H9 (cell line): Measurements from ENCODE around the gene PFN3. TPM values are rescaled to one million over a fixed set of nuclear protein-coding genes. Genes with fewer than 3 reads are reported as not detected.

Source experiments
- DNase-seq: peaks from one replicate; pipeline ENCODE4 v3.0.0-alpha.2; 2017
- H2AFZ ChIP-seq: one replicate; pipeline ENCODE4 v1.6.1; 2013; ENCODE audit warnings: mild to moderate bottlenecking, low read length, control low read depth, moderate library complexity
- H2AK5ac ChIP-seq: 2 replicates; pipeline ENCODE4 v1.6.1; 2013; ENCODE audit warnings: low read length, control low read depth, mixed read lengths; ENCODE audit not compliant: insufficient read length
- H2BK120ac ChIP-seq: one replicate; pipeline ENCODE4 v1.6.1; 2013; ENCODE audit warnings: low read depth, mild to moderate bottlenecking, low read length, control low read depth, inconsistent platforms; ENCODE audit not compliant: poor library complexity, severe bottlenecking
- H2BK12ac ChIP-seq: 2 replicates; pipeline ENCODE4 v1.6.1; 2013; ENCODE audit warnings: low read length, control low read depth, mixed read lengths, low read depth; ENCODE audit not compliant: insufficient read length
- H2BK15ac ChIP-seq: 2 replicates; pipeline ENCODE4 v1.6.1; 2013; ENCODE audit warnings: low read depth, low read length, control low read depth
- H2BK20ac ChIP-seq: one replicate; pipeline ENCODE4 v1.6.1; 2013; ENCODE audit warnings: low read depth, mild to moderate bottlenecking, low read length, control low read depth, inconsistent platforms; ENCODE audit not compliant: poor library complexity, severe bottlenecking
- H2BK5ac ChIP-seq: 2 replicates; pipeline ENCODE4 v1.6.1; 2013; ENCODE audit warnings: low read length, control low read depth, mixed read lengths; ENCODE audit not compliant: insufficient read length
- H3K14ac ChIP-seq: 2 replicates; pipeline ENCODE4 v1.6.1; 2013; ENCODE audit warnings: low read length, control low read depth; ENCODE audit not compliant: insufficient read depth
- H3K18ac ChIP-seq: 2 replicates; pipeline ENCODE4 v1.6.1; 2013; ENCODE audit warnings: low read depth, mild to moderate bottlenecking, mixed read lengths, low read length, control low read depth; ENCODE audit not compliant: insufficient read length
- H3K23ac ChIP-seq: 2 replicates; pipeline ENCODE4 v1.6.1; 2013; ENCODE audit warnings: low read length, control low read depth, mixed read lengths, low read depth; ENCODE audit not compliant: insufficient read length
- H3K23me2 ChIP-seq: 2 replicates; pipeline ENCODE4 v1.6.1; 2013; ENCODE audit warnings: low read depth, mild to moderate bottlenecking, mixed read lengths, low read length, control low read depth; ENCODE audit not compliant: insufficient read length, poor library complexity, severe bottlenecking
- H3K27ac ChIP-seq: 2 replicates; pipeline ENCODE4 v1.5.1; 2013; ENCODE audit warnings: low read length, control low read depth, mixed read lengths, low read depth; ENCODE audit not compliant: insufficient read length
- H3K27me3 ChIP-seq: 2 replicates; pipeline ENCODE4 v1.6.1; 2013; ENCODE audit warnings: low read length, control low read depth, inconsistent platforms; ENCODE audit not compliant: insufficient read depth
- H3K4ac ChIP-seq: 2 replicates; pipeline ENCODE4 v1.6.1; 2013; ENCODE audit warnings: low read depth, mild to moderate bottlenecking, control low read depth, inconsistent platforms, low read length, moderate library complexity
- H3K4me1 ChIP-seq: 2 replicates; pipeline ENCODE4 v1.6.1; 2013; ENCODE audit warnings: low read length, control low read depth, inconsistent platforms; ENCODE audit not compliant: insufficient read depth
- H3K4me2 ChIP-seq: 2 replicates; pipeline ENCODE4 v1.6.1; 2013; ENCODE audit warnings: low read length, control low read depth, mixed read lengths; ENCODE audit not compliant: insufficient read length, insufficient read depth
- H3K56ac ChIP-seq: 2 replicates; pipeline ENCODE4 v1.6.1; 2013; ENCODE audit warnings: low read depth, mild to moderate bottlenecking, mixed read lengths, low read length, control low read depth; ENCODE audit not compliant: insufficient read length
- H3K79me1 ChIP-seq: 2 replicates; pipeline ENCODE4 v1.6.1; 2013; ENCODE audit warnings: low read depth, mild to moderate bottlenecking, moderate library complexity, low read length, control low read depth, inconsistent platforms; ENCODE audit not compliant: insufficient read depth, poor library complexity, severe bottlenecking
- H3K79me2 ChIP-seq: 2 replicates; pipeline ENCODE4 v1.6.1; 2013; ENCODE audit warnings: low read length, control low read depth, inconsistent platforms; ENCODE audit not compliant: insufficient read depth
- H3K9ac ChIP-seq: 2 replicates; pipeline ENCODE4 v1.6.1; 2013; ENCODE audit warnings: low read length, control low read depth, mixed read lengths; ENCODE audit not compliant: insufficient read length; ENCODE audit errors: extremely low read depth
- H3K9me3 ChIP-seq: one replicate; pipeline ENCODE4 v1.6.1; 2013; ENCODE audit warnings: low read depth, low read length, inconsistent platforms; ENCODE audit not compliant: control insufficient read depth
- H3T11ph ChIP-seq: one replicate; pipeline ENCODE4 v1.6.1; 2013; ENCODE audit warnings: mild to moderate bottlenecking, low read length, control low read depth, inconsistent platforms
- H4K20me1 ChIP-seq: one replicate; pipeline ENCODE4 v1.6.1; 2013; ENCODE audit not compliant: control insufficient read depth, insufficient read length, insufficient read depth
- H4K5ac ChIP-seq: 2 replicates; pipeline ENCODE4 v1.6.1; 2013; ENCODE audit warnings: low read depth, mild to moderate bottlenecking, mixed read lengths, low read length, control low read depth; ENCODE audit not compliant: insufficient read length
- H4K8ac ChIP-seq: replicated peaks from 2 replicates; pipeline ENCODE4 v1.6.1; 2013; ENCODE audit warnings: low read length, control low read depth, mixed read lengths, low read depth; ENCODE audit not compliant: insufficient read length
- H4K91ac ChIP-seq: 2 replicates; pipeline ENCODE4 v1.6.1; 2013; ENCODE audit warnings: low read depth, mild to moderate bottlenecking, moderate library complexity, mixed read lengths, low read length, control low read depth; ENCODE audit not compliant: insufficient read length
- H3K27ac Mint-ChIP-seq, 3 experiments: 2 replicates in 2 of 3; 3 replicates in 1 of 3; pipeline ENCODE4 v1.8.0; 2020 to 2021; ENCODE audit warnings: mixed read lengths in 3 of 3, mild to moderate bottlenecking in 1 of 3, moderate library complexity in 1 of 3
- H3K27me3 Mint-ChIP-seq: 2 replicates; pipeline ENCODE4 v1.8.0; 2021; ENCODE audit warnings: low read depth, mild to moderate bottlenecking, moderate library complexity, mixed read lengths
- H3K36me3 Mint-ChIP-seq, 3 experiments: 2 replicates in 2 of 3; 3 replicates in 1 of 3; pipeline ENCODE4 v1.8.0; 2020 to 2021; ENCODE audit warnings: low read depth in 3 of 3, mixed read lengths in 3 of 3; ENCODE audit not compliant: insufficient read depth in 1 of 3
- H3K4me1 Mint-ChIP-seq, 2 experiments: 2 replicates each; pipeline ENCODE4 v1.8.0; 2020; ENCODE audit warnings: mixed read lengths in 2 of 2
- H3K4me3 Mint-ChIP-seq, 2 experiments: 2 replicates in 1 of 2; 3 replicates in 1 of 2; pipeline ENCODE4 v1.8.0; 2020 to 2021; ENCODE audit warnings: mild to moderate bottlenecking in 2 of 2, mixed read lengths in 2 of 2, moderate library complexity in 1 of 2
- H3K9me3 Mint-ChIP-seq, 2 experiments: 2 replicates in 1 of 2; 3 replicates in 1 of 2; pipeline ENCODE4 v1.8.0; 2020; ENCODE audit warnings: mild to moderate bottlenecking in 2 of 2, mixed read lengths in 2 of 2, moderate library complexity in 1 of 2
- CTCF ChIP-seq: fragments of 200-600 bp; sonication (generic); conservative IDR thresholded peaks from 3 replicates; pipeline ENCODE4 v1.8.0; 2021; ENCODE audit warnings: antibody characterized with exemption, mild to moderate bottlenecking
- WGBS: extraction: QIAGEN DNeasy Blood & Tissue Kit; methylation state at CpG from one replicate; pipeline ENCODE4 v1.1.7; 2013; ENCODE audit warnings: missing lambda C conversion rate, low lambda C conversion rate, mixed read lengths; ENCODE audit not compliant: insufficient read length; ENCODE audit errors: extremely low coverage; 5-methylcytosine and 5-hydroxymethylcytosine counted together
- total RNA-seq: library from RNA; stranded (reverse); gene quantifications from 2 replicates; pipeline ENCODE4 v1.2.1, GENCODE V29; 2021

PFN3 gene
- total RNA-seq, 1 experiment from 2014 or later, result not detected

- Mint-ChIP-seq H3K4me1 (peaks cover 18 to 23% of the 10 kb centered on the region in 2 experiments), H3K9me3 (no peaks in the 10 kb centered on the region), H3K27ac (no peak overlapping the region), H3K36me3 (peaks cover 0 to 4% (median 0%) of the 10 kb centered on the region in 3 experiments; a peak in 1 of 7 replicates), H3K4me3 (no peak overlapping the region), H3K27me3 (peaks cover 5% of the 10 kb centered on the region; the same call in 1 of the 2 replicates)
- no peak overlapping the region for H3K27ac ChIP-seq
- no peak overlapping the region for H2BK15ac ChIP-seq
- no peak overlapping the region for H3K23ac ChIP-seq
- H3T11ph ChIP-seq, result no peak overlapping the region
- H4K20me1 ChIP-seq, result no peaks in the 10 kb centered on the region
- no peak for TF ChIP-seq CTCF
- no peaks in the 10 kb centered on the region; the same call in 1 of the 2 replicates for H3K4me1 ChIP-seq
- no peaks in the 10 kb centered on the region for H3K27me3 ChIP-seq
- no peak overlapping the region for H4K8ac ChIP-seq
- H3K4me2 ChIP-seq, result no peak overlapping the region
- H2BK12ac ChIP-seq, result no peak overlapping the region
- no CpG with 5 or more reads among the region's 2 CpGs for WGBS
- H2BK5ac ChIP-seq, result no peak overlapping the region
- H3K79me1 ChIP-seq, result no peaks in the 10 kb centered on the region
- H2AK5ac ChIP-seq, result no peak overlapping the region
- no peak overlapping the region for H3K14ac ChIP-seq
- H4K91ac ChIP-seq, result no peak overlapping the region
- H3K4ac ChIP-seq, result no peak overlapping the region
- H3K23me2 ChIP-seq, result peaks cover 4% of the 10 kb centered on the region
- no peak overlapping the region for H2AFZ ChIP-seq
- H3K9me3 ChIP-seq, result no peaks in the 10 kb centered on the region
- no peak overlapping the region for H3K18ac ChIP-seq
- no peaks in the 10 kb centered on the region; the same call in 1 of the 2 replicates for H3K79me2 ChIP-seq
- H2BK20ac ChIP-seq, result no peak overlapping the region
- H2BK120ac ChIP-seq, result no peak overlapping the region
- DNase-seq, result no peak
- no peak overlapping the region for H3K56ac ChIP-seq
- no peak overlapping the region for H4K5ac ChIP-seq
- no peak overlapping the region for H3K9ac ChIP-seq
These were observed 23.2 kb upstream of the PFN3 start for GRCh38 chr5:177423671-177424070.
